HG02678 (cell line): ENCODE data around the gene ANKRD13D.

Experiments
- ATAC-seq: cut with Tn5 transposase; IDR thresholded peaks from one replicate; pipeline ENCODE4 v1.9.1; 2021; ENCODE audit warnings: mild to moderate bottlenecking, moderate library complexity; ENCODE audit not compliant: unreplicated experiment

The ANKRD13D gene

DNA sequence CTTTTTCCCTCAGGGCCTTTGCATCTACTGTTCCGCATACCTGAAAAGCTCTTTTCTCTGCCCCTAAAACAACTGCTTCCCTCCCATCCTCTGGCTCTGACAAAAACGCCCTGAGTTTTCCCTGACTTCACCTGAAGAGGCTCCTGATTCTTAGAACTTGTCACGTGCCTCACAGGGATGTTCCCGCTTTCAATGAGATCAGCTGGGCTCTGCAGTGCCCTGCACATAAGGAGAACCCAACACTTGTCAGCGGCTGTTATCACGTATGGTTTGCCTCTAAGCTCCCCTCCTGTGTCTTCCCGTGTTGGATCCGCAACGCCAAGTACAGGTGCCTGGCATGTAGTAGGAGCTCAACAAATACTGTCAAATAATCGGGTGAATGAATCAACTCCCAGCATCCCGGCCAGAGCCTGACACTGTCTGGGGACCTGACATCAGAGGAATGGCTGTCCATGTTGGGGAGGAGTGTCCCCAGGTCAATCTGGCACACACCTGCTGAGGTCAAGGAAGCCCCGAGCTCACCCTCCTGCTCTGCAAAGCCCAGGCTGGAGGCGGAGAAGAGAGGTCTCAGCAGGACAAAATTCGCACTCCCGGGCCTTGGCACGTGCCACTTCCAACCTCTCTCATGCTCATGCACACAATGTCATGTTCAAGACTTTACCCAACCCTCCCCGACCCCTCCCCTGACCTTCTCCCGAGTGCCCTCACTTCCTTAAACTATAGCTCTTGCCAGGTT is 27.0 kb upstream of the ANKRD13D start:
- no peak for ATAC-seq

DNA sequence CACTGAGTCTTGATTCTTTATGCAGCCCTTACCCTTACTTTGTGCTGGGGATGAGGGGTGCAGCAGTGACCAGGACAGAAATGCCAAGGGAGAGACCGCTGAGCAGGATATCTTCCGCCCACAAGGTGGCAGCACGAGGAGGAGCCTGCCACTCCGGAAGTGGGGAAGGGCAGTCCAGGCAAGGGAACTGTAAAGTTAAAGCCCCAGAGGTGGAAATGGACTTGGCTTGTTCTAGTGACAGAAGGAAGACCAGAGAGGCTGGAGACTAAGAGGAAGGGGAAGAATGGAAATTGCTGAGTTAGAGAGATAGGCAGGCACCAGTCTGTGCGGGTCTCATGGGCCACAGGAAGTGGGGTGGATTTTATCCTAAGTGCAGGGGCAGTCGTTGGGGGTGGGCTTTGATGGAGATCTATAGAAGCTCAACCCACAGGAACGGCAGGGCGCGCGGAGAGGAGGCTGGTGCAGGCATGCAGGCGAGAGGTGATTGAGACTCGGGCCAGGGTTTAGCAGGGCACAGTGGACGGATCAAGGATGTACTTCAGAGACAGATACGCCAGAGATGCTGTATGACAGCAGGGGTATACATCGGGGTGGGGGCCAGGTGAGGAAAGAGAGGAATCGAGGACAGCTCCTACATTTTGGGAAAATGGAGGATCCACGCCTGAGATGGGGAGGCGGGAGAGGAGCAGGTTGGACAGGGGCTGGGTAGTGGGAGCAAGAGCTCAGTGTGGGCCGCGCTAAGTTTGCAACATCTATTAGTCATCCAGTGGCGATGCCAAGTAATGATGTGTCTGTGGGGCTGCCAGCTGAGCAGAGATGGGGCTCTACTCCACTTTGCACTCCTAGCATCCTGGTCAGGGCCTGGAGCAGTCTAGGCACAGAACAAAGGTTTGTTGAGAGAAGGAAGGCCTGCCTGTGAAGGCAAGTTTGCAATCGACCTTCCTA is 26.1 kb upstream of the ANKRD13D start:
- ATAC-seq, result peak; percentile 38

DNA sequence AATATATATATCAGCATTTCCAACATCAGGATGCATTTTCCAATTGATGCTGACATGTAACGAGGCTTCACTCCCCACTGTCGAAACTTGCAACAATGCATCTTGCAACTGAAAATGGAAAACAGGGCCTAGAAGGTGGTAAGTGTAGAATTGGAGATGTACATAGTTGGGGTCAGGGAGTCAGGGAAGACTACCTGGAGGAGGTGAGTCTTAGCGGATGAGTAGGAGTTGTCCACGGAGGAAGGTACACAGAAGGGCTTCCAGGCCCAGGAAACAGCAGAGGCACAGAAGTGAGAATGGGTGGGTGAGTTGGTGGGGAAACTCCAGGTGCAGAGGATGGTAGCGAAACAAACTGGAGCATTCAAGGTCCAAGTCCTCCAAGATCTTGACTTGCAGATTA is 24.8 kb upstream of the ANKRD13D start:
- no peak for ATAC-seq

DNA sequence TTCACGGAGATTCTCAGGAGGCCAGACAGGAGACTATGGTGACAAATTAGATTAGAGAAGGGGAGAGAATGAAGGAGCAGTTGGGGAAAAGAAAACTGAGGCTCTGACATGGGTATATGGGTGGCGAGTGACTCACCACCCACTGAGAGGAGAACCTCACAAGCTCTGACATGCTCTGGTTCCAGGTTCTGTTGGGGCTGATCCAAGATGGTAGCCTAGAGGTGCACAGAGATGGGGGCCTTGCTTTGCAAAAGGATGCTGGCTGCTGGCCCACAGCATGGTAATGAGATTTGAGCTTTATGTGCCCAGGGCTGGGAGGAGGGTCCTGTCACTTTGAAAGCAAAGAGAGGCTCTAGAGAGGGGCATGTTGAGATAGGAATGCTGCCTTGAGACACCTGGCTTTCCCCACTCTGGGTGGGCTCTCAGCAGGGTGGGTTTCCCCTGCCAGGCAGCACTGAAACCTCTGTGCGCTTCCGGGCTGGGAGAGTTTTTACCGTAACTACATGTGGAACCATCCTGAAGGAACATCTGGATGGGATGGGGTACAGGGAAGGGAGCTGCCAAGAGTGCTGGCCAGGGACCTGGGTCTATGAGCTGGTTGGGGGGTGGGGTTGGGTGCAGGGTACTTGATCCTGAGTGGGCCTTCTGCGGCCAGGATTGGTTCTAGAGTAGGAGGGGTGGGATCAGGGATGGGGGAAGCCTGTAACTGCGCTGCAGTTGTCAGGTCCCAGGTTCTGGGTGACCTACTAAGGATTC is 24.0 kb upstream of the ANKRD13D start:
- ATAC-seq, result no peak

DNA sequence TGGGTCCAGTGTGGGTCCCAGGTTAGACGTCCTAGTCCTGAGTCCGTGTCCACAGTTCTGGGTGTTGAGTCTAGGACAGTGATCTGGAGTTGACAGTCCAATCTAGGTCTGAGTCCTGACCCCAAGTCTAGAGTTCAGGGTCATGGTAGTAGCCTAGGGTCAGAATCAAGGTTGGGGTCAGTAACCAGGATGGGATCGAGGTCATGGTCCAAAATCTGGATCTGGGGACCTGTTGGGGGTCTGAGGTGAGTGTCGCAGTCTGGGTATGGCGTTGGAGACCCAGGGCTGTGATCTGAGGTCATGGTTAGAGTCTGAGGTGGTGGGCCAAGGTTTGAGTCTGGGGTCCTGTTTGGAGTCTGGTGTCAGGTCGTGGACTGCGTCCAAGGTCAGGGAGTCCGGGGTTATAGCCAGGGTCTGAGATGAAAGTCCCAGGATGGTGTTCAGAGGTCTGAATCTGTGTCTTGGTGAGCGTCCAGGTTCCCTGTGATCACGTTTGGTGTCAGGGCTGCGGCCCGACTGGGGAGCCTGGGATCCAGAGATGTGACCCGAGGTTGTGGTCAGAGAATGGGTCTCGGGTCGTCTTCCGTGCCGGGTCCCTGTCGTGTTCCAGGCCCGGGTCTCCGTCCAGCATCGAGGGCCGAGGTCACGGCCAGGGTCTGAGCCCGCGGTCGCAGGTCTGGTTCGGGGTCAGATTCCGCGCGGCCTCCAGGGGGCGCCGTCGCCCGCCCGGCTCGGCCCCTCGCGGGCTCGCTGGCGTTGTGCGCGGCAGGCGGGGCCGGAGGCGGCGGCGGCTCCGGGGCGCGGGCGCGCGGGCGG is 23.3 kb upstream of the ANKRD13D start:
- ATAC-seq, result peak; percentile 61

DNA sequence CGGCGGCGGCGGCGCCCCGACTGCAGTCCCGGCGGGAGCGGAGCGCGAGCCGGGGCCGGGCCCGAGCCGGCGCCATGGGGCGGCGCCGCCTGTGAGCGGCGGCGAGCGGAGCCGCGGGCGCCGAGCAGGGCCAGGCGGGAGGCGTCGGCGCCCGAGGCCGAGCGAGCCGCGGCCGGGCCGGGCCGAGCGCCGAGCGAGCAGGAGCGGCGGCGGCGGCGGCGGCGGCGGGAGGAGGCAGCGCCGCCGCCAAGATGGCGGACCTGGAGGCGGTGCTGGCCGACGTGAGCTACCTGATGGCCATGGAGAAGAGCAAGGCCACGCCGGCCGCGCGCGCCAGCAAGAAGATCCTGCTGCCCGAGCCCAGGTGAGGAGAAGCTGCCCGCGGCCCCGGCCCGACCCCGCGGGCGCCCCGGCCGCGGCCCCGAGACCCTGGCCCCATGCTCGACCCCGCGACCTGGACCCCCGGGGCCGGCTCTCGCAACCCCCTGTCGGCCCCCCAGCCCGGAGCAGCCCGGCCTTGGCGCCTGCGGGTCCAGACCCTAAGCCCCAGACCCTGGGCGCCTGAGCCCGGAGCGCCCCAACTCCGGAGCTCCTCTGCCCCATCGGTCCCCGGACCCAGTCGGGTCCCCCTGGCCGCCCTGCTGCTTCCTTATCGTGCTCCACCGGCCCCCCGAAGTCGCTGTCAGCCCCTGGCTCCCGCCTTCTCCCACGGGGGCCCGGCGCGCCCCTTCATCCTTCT is 22.5 kb upstream of the ANKRD13D start, which contains the start of gene GRK2:
TSS of gene GRK2 (plus strand) at position 25 of the 739 bp plus-strand sequence. CDS start at position 252, 227 bp downstream.
- no peak for ATAC-seq

DNA sequence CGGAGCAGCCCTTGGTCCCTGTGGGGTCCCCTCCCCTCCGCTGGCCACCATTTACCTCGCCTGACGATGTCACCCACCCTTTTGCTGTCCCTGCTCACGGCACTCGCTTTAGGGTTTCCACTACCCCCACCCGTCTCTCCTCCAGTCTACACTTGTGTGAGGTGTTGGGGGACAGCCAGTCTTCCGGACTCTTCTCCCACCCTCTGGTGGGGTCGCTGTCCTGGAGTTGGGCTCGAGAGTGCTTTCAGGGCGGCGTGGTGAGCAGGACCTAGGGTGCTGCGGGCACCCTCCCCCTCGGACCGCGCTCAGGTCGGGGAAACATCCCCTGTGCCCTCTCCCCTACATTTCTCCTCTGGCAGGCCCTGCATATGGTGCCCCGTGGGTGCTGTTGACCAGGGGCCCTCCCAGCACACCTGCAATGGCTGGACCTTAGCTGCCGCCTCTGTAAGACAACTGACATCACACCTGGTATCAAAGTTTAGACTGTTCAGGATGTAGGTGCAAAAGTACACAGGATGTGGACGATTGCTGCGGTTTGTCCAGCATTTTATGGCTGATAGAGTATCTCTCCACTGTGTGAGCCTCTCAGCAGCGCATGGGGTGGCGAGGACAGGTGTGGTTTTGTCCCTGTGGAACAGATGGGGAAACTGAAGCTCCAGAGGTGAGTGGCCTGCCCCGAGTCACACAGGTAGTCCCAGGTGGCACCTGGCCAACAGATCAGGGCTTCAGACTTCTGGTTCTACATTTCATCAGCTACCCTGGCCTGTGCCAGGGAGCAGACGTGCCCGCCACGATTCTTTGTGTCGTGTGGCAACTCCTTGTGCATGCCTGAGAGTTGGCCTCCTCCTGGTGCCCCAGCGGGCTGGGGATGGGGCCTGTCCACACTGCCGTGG is 21.7 kb upstream of the ANKRD13D start:
- no peak for ATAC-seq

DNA sequence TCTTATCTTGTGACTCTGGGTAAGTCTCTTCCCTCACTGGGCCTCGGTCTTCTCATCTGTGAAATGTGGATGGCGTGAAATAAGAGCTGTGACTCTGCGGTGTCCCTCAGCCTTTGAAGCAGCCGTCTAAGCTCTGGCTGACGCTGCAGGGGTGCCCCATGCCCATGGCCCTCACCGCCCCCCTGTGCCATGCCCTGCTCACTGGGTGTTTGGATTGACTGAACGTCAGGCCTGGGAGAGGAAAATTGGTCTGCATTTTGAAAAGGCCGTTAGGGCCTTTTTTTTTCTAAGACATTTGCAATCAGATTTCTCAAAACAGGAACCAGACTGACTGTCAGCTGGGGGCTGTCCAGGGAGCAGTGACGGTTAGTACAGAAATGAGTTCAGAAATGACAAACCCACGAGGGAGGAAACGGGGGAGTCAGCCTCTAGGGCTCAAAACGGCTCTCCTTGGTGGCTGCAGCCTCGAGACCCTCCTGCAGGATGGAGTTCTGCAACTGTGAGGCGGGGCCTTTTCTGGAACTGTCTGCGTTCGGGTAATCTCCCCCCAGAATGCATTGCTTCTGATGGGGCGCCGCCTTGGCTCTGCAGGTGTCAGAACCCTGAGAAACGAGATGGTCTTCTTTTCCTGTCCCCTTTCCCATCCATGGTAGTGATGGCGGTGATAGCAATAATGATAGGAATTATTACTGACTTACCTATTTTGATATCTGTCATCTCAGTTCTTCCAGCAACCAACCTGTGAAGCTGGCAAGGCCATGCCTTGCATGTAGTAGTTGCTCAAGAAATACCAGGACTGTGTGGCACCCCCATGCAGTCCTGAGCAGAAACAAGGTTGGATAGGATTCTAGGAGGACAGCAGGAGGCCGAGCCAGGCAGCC is 20.8 kb upstream of the ANKRD13D start:
- no peak for ATAC-seq

DNA sequence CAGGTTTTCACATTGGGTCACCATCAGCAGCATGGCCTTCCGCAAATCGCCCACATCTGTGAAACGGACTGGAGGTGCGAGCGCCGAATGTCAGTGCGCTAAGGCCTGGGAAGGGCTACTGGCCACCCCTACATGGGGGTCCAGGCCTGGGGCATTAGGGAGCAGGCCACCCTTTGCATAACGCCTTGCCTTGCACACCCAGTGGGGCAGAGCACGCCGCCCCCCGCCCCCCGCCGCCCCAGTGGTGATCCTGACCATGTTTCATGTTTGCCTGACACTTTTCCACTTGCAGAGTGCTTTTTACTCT is 20.2 kb upstream of the ANKRD13D start:
- ATAC-seq, result no peak

DNA sequence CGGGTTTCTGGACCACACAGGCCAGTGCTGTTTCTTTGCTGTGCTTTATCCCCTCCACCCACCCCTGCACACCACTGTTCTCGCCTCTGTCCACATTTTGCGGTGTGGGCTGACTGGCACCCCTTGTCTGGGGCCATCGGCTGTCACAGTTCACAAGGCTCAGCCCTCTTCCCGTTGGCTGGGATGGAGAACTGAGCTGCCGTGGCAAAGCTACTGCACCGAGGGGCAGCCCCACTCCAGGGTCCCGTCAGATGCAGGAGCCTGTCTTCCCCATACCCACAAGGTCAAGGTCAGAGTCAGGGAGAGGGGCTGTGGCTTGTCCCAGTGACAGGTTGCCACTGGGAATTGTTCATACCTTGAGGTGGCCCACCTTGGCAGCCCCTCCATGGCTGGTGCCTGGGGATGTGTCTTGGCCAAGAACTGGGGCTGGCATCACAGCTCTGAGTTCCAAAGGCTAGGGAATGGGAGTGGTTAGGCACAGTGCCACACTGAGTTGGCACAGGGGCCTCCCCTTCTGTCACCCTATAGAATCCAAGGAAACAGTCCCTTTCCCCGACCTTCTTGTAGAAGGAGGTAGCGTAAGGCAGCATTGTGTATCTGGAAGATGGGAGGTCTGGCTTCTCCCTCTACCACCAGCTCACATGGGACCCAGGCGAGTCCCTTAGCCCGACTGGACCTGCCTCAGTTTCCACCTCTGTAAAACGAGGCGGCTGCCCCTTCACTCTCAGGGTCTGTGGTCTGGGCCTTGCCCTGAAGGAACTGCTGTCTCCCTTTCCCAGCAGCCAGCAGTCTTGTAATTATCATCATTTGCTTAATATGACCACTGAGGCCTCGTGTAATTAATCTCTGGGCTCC is 19.5 kb upstream of the ANKRD13D start:
- ATAC-seq, result no peak

DNA sequence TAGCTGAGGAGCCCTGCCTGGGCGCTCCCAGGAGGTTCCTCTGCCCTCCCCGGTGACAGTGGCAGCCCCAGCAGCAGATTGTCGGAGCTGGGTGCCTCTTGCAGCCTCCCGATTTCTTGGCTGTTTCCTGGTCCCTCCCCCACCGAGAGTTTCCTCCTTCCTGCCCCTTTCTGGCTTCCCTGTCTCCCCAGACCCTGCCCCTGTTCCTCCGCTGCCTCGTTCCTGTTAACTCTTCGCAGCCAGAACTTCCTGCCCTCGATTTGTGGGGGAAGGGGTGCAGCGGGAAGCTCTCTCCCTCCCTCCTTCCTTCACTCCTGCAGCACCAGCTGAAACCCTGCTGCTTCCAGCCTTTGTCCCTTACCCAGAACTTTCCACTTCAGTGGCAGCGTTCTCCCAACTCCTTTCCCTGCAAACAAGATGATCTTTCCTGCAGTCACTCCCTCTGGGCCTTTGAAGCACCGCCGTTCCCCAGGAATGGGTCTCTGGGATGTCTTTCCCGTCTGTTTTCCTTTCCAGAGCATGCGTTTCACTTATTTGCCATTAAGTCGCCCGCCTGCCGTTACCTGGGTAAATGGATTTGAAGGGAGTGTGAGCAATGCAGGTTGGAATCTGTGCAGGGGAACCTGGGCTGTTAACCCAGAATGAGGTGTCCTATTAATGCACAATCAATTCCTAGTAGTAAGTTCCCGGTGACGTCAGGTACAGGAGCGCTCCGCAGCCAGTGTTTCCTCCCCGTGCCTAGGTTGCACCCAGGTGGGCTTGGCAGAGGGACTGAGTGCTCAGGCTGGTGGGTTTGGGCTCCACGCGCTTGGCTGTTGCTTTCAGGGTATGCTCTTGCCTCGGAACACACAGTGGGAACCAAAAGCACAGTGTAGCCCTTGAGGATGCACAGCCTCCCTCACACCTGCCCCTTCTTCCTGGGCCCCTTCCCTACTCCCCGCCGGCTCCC is 18.6 kb upstream of the ANKRD13D start:
- ATAC-seq, result no peak

DNA sequence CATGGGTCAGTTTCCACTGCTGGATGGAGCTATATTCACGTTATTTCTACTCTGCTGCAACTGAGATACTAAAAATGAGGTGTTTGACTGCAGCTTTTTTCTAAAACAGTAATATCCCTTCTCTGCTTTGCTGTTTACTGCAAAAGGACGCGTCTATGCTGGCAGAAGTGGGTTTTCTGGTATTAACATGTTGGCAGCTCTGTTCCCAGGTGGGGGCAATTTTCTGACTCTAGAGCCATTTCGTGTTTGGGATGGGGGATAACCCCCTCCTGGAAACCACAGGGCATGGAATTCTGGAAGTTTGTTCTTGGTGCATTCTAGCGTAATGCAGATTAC is 17.9 kb upstream of the ANKRD13D start:
- no peak for ATAC-seq

DNA sequence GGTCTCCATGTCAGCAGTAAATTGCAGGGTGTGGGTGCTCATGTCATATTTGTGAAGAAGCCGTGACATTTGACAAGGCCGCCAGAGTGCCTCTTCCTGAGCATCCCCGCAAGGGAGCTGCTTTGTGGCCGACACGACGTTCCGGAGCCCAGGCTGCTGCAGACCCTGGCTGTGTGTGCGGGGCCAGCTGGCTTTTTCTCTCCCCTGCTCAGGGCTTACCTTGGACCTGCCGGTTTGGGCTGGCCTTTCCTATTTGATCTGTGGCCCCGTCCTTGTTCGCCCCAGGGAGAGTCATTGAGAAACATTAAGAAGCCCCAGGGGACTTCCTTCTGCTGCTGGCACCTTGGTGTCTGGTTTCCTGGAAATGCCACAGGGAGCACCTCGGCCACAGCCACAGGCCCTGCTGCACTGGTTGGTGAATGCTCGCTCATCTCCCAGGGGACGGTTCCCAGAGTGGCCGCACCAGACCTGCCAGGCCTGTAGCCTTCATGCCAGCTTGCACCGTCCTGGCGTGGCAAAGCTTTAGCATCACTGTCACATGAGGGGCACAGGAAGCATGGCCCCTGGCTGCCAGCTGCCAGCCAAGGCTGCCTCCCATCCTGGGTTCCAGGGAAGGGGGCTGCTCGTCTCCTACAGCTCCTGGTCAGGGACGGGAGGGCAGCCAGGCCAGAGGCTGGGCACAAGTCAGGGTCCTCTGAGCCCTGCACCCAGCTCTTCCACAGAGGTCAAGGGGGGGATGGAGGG is 17.4 kb upstream of the ANKRD13D start:
- no peak for ATAC-seq

DNA sequence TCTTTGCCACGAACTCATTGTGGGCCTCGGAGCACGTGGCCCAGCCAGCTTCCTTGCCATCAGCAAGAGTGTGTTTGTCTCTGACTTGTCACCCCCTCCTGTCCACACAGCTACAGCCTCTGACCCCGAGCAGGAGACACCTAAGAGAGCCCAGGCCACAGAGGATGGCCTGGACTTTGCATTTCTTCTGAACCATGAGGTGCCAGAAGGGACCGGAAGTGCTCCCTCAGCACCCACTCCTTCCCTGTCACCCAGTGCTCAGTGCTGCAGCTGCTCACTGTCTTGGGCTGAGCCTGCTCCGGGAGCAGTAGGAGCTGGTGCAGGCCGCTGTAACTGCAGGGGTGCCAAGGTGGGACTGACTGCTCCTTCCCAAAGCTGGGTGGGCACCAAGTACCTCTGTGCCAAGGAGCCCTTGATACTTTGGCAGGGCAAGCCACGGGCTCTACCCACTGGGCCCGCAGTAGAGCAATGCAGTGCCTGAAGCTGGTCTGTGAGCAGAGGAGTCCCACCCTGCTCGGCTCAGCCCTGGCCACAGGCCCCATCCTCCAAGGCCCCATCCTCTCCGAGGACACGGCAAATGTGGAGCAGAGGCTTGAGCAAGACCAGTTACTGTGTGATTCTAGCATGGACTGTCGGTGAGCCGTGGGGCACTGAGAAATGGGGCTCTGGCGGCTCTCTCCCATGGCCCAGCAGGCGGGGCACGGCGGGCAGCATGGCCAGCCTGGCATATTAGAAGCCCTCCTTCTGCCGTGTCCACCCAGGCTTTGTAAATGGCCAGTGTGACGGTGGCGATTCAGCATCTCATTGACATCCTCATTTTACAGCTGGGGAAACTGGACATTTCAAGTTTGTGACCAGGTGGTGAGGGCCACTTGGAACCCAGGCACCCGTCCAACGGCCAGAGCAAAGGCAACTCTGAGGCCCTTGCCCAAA is 16.5 kb upstream of the ANKRD13D start:
- no peak for ATAC-seq
